NCI-H2107 treated with DMSO at 0.1 percent for 48 hours (cell line): Measurements from ENCODE around the gene ANTXR1.

ENCODE experiments used
- DNase-seq: peaks from one replicate; lab custom pipeline; 2025; ENCODE audit not compliant: unreplicated experiment; lab: John Stamatoyannopoulos, UW

The ANTXR1 gene

GRCh38 chr2:69204654-69205053, 191.7 kb downstream of the ANTXR1 start:
- no peak for DNase-seq

DNA sequence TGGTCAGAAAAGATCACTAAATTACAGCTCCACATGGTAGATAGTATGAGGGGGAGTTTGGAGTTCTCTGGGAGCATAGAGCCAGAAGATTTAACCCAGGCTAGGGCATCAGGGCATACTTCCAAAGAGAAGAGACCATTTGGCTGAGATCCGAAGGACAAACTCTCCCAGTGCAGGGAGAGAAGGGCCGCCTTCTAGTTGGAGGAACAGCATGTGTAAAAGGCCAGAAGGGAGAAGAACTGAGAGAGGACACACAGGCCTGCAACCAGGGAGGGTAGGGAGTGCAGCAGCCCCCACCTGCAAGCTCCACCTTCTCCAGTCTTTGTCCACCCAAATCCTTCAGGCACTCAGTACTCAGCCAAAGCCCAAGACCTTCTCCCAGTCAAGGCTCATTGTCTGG, 192.1 kb downstream of the ANTXR1 start:
- no peak for DNase-seq

GRCh38 chr2:69205491-69205890, 192.5 kb downstream of the ANTXR1 start:
- no peak for DNase-seq

DNA sequence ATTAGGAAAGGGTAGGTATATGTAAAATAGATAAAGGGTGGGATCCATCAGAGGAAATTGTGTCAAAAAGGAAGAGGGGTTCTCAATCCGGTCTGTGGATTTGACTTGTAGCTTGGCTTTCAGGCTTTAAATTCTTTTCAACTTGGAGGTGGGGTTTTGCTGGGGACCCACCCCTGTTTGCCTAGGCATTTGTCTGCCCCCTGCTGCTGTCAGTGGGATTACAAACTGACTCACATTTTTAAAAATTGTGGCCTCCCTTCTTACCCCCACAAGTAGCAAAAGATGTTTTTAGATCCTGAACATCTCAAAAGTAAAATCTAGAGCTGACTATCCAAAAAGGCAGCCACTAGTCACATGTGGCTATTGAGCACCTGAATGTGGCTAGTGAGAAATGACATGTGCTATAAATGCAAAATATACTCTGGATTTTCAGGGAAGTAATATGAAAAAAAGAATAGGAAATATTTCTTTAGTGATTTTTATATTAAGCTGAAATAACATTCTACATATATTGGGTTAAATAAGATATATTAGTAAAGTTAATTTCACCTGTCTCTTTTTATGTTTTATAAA, 195.1 kb downstream of the ANTXR1 start:
- no peak for DNase-seq

- DNase-seq, result no peak
Observed at GRCh38 chr2:69209482-69209881, 196.5 kb downstream of the ANTXR1 start.

DNA sequence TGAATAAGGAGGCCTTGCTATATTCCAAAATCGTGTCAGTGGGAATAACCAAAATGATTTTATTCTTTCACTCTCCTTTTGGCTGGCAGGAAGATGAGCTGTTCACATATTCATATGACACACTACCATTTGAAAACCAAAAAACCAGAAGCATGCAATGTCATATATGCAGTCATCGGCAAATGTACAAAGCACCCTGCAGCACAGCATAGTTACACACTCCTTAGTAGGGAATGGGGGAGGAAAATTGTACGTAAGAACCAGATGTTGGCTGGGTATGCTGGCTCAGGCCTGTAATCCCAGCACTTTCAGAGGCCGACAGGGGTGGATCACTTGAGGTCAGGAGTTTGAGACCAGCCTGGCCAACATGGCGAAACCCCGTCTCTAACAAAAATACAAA, 197.4 kb downstream of the ANTXR1 start:
- no peak for DNase-seq

- no peak for DNase-seq
Observed at GRCh38 chr2:69211048-69211447, 198.1 kb downstream of the ANTXR1 start.

DNA sequence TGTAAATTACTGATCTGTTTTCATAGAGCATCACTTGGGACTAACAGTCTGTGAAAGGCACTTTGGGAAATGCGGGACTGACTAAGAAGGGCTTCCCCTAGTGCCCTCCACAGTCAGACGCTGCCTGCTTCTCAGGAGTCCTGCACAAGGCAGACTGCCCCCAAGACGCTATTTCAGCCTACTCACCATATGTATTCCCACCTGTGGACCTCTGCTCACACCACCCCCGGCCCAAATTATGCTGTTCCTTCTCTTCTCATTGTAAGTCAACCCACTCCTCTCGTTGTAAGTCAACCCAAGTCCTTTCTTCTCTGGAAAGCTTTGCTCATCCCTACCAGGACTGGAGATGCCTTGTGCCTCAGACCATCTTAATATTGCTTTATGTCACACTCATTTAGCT, 198.7 kb downstream of the ANTXR1 start:
- no peak for DNase-seq

- no peak for DNase-seq
Observed at GRCh38 chr2:69212238-69213028, 199.5 kb downstream of the ANTXR1 start.

- DNase-seq, result no peak
Observed at GRCh38 chr2:69213201-69213600, 200.2 kb downstream of the ANTXR1 start.

DNA sequence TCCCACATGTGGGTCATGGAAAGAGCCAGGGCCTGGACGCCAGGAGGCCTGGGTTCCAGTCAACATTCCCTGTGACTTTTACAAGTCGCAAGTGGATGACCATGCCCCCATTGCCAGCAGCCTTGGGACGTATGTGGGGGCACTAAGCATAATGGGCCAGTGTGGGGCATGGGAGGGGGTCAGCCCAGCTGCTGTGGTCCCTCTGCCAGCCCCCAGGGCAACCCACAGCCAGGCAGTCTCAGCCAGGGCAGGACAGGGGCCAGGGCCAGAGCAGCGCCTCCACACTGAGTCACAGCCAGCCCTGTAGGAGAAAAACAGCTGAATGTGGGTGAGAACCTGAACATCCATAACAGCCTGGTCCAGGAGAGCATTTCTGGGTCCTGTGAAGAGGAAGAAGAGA, 200.8 kb downstream of the ANTXR1 start:
- DNase-seq, result no peak

- DNase-seq, result no peak
Observed at GRCh38 chr2:69214898-69215297, 201.9 kb downstream of the ANTXR1 start.

GRCh38 chr2:69216535-69217332, 203.8 kb downstream of the ANTXR1 start:
- no peak for DNase-seq

DNA sequence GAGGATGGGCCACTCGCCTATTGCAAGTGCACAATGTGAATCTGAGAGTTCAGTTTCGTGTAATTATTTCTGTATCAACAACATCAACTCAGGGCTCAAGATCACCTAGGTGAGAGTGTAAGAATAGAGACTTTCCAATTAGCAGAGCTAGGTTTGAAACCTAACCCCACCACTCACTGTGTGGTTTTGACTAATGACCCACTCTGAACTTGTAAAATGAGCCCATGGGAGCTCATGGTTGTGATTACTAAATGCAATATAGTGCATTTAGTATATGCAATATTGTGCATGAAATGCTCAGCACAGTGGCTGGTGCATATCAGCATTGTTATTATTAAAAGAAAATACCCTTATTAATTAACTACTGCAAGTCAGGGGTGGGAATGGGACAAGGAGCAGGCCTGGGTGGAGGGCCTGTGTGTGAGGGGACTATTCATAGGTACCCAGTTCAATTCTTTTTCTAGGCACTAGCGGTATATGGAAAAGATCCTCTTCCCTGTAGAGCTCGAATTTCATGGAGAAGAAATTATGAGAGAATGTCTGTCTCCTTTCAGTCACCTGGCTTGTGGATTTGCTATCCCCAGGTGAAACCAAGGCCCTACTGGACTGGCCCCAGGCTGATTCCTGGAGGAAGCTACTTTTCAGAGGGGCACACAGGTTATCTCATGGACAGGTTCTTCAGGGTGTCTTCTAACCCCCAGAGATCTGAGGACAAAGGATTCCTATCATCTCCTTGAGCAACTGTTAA, 204.5 kb downstream of the ANTXR1 start:
- peak; percentile 93 for DNase-seq

GRCh38 chr2:69221512-69221911, 208.5 kb downstream of the ANTXR1 start:
- no peak for DNase-seq

DNA sequence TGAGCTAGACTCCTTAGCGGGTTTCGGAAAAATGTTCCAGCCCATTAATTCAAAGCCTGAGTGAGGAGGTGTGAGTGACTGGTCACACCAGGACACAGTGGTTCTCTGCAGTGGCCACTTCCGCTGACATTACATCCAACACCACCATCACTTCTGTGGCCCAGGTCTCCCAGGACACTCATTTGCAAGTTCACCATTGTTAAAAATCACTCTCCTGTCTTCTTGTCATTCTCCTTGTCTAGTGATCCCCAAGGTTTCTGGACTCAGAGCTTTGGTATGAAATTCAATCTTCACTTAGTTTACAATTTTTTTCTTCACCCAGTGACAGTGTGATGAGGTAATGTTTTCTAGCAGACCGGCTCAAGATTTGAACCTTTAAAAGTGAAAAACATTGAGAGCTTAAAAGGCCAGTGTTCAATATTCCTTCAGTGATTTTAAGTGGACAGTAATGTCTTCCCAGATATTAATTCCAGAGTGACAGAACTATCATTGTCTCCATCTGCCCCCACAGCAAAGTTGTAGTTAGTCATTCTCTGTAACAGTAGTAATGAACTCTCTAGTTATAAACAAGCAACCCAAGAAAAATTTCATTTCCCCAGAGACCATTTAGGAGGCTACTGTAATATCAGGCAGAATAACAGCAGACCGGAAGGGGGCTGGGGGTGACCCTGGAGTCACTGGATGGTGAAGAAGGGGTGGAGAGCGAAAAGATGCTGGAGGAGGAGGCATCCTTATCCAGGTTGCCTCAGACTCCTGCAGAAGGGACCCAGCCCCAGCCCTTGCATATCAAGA, 209.2 kb downstream of the ANTXR1 start:
- no peak for DNase-seq

DNA sequence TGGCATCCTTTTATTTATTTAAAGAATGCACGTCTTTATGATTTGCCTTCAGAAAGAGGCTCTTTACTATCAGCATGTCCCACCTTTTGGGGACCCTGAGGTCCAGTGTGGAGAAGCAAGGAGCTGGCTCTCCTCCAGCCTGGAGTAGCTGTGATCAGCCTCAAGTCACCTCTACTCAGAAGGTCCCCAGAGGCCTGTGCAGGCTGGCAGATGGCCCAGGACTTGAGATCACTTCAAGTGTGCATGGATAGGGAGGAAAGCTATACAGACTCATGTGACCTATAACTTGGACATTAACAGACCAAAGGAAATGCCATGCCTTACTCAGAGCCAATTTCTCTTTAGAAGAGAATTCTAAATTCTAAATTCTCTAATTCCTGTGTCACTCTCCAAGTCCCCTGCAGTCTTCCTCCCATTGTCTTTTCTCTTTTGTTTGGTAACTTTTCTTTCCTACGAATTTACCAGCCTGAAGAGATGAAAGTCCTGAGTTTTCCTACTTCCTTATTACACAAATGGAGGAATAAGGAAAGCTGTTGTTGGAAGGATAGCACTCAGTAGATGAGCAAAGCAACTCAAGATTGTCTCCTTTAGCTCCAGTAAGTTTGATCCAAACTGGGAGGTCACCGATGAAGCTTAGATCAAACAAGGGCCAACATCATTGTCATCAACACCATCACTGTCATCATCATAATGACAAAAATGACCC, 210.1 kb downstream of the ANTXR1 start:
- no peak for DNase-seq

DNA sequence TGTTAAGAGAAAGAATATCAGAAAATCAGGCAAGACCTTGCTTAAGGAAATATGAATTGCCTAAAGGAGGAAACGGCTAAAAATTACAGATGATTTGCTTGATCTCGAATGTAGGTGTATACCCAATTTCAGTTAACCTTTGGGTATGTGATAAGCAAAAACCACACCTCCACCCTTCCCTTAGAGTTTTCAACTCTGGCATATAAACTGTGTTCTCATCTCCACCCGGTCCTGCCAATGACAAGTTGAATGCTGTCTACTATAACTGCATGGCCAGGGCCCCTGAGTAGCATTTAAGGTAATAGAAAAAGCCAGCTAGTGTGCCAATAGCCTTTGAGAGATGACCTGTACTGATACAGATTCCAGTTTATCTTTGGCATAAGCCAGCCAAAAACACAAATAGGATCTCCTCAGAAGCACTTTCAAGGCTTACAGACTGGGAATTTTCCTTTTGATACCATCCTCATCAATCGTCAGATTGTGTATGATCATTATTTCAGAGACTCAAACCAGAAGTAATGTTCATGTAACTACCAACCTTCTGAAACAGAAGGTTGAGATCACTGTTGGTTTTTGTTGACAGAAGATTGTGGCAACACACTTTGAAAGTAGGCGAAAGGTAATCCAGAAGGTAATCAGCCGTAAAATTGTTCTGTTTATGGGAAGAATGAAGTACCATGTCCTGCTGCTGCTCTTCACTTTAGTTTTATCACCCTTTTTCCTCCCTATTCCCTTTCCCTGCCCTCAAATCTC, 211.0 kb downstream of the ANTXR1 start:
- peak; percentile 61 for DNase-seq

GRCh38 chr2:69224512-69224837, 211.5 kb downstream of the ANTXR1 start:
- DNase-seq, result no peak
